Astrocyte (in vitro differentiated cells and primary cell): ENCODE data around the gene ELFN2. TPM values are rescaled to one million over a fixed set of nuclear protein-coding genes. Genes with fewer than 3 reads are reported as not detected.

Experiments
- DNase-seq: peaks from one replicate; pipeline ENCODE4 v3.0.0-alpha.2; 2010; ENCODE audit warnings: low read depth
- FAIRE-seq: peaks from 2 replicates; lab custom pipeline; 2011; peaks lifted over from hg19 to GRCh38; lab: Jason Lieb, UNC
- H2AFZ ChIP-seq: 2 replicates; pipeline ENCODE4 v1.6.0; 2012; ENCODE audit warnings: low read depth, low read length, inconsistent platforms
- H3K27ac ChIP-seq: 2 replicates; pipeline ENCODE4 v1.5.1; 2011; ENCODE audit warnings: low read depth, low read length, inconsistent platforms
- H3K27me3 ChIP-seq: 2 replicates; pipeline ENCODE4 v1.6.0; 2011; ENCODE audit warnings: low read length, inconsistent platforms; ENCODE audit not compliant: insufficient read depth
- H3K36me3 ChIP-seq: 2 replicates; pipeline ENCODE4 v1.5.1; 2011; ENCODE audit warnings: low read length, inconsistent platforms; ENCODE audit not compliant: insufficient read depth
- H3K4me1 ChIP-seq: 2 replicates; pipeline ENCODE4 v1.5.1; 2011; ENCODE audit warnings: low read length, inconsistent platforms; ENCODE audit not compliant: insufficient read depth
- H3K4me2 ChIP-seq: 2 replicates; pipeline ENCODE4 v1.6.0; 2012; ENCODE audit warnings: low read length, inconsistent platforms
- H3K4me3 ChIP-seq: 2 replicates; pipeline ENCODE4 v1.5.1; 2011; ENCODE audit warnings: low read depth, mild to moderate bottlenecking, low read length, inconsistent platforms; ENCODE audit not compliant: insufficient read depth
- H3K79me2 ChIP-seq: 2 replicates; pipeline ENCODE4 v1.6.0; 2012; ENCODE audit warnings: mild to moderate bottlenecking, low read length, inconsistent platforms; ENCODE audit not compliant: insufficient read depth
- H3K9ac ChIP-seq: 2 replicates; pipeline ENCODE4 v1.6.0; 2012; ENCODE audit warnings: mild to moderate bottlenecking, low read length, inconsistent platforms
- H3K9me3 ChIP-seq: 2 replicates; pipeline ENCODE4 v1.5.1; 2012; ENCODE audit warnings: low read depth, mild to moderate bottlenecking, low read length, inconsistent platforms; ENCODE audit not compliant: insufficient read depth
- H4K20me1 ChIP-seq: 2 replicates; pipeline ENCODE4 v1.6.0; 2012; ENCODE audit warnings: low read length, inconsistent platforms; ENCODE audit not compliant: insufficient read depth
- H3K27ac Mint-ChIP-seq: one replicate; pipeline ENCODE4 v1.8.0; 2021; ENCODE audit warnings: mild to moderate bottlenecking, mixed read lengths; ENCODE audit not compliant: unreplicated experiment
- H3K27me3 Mint-ChIP-seq: one replicate; pipeline ENCODE4 v1.8.0; 2021; ENCODE audit warnings: low read depth, mixed read lengths; ENCODE audit not compliant: unreplicated experiment
- H3K36me3 Mint-ChIP-seq: one replicate; pipeline ENCODE4 v1.8.0; 2021; ENCODE audit warnings: low read depth, mixed read lengths; ENCODE audit not compliant: unreplicated experiment
- H3K4me1 Mint-ChIP-seq: one replicate; pipeline ENCODE4 v1.8.0; 2021; ENCODE audit warnings: low read depth, mixed read lengths; ENCODE audit not compliant: unreplicated experiment
- H3K4me3 Mint-ChIP-seq: one replicate; pipeline ENCODE4 v1.8.0; 2021; ENCODE audit warnings: mild to moderate bottlenecking, moderate library complexity, mixed read lengths; ENCODE audit not compliant: unreplicated experiment
- H3K9me3 Mint-ChIP-seq: one replicate; pipeline ENCODE4 v1.8.0; 2021; ENCODE audit warnings: mild to moderate bottlenecking, mixed read lengths; ENCODE audit not compliant: unreplicated experiment
- EZH2 ChIP-seq: IDR thresholded peaks from 2 replicates; pipeline ENCODE4 v1.6.1; 2012; ENCODE audit warnings: mild to moderate bottlenecking, low read length, inconsistent platforms; ENCODE audit not compliant: insufficient read depth
- total RNA-seq: library from RNA; stranded (reverse); gene quantifications from 2 replicates; pipeline ENCODE4 v1.2.1, GENCODE V29; 2021
- TF ChIP-seq, protein P1 (sequence below): IDR thresholded peaks from 2 replicates; pipeline ENCODE4 v1.5.1; 2011; ENCODE audit warnings: low read depth, mild to moderate bottlenecking, inconsistent platforms, low read length, moderate library complexity; ENCODE audit not compliant: insufficient read depth

The ELFN2 gene
- total RNA-seq, 1 donor from 2014 or later: 2.8 TPM

DNA sequence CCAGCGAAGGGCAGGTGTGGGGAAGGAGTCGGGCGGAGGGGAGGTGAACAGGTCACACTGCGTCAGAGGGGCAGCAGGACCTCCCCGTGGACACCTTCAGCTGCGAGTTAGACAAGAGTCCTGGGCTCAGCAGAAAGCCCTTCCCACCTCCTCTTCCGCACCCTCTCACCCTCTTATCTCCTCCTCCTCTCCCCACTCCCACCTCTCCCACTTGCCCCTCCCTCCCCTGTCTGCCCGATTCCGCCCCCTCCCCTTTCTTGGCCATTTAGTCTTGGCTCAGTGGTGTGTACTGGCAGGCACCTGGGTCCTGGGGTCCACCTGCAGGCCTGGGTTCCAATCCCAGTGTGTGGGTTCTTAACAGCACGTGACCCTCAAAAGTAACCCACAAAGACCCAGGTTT, 107.8 kb downstream of the ELFN2 start:
- H3K36me3 Mint-ChIP-seq: no peaks in the 10 kb centered on the region
- H3K4me1 Mint-ChIP-seq: peaks cover 9% of the 10 kb centered on the region
- no peaks in the 10 kb centered on the region for H3K36me3 ChIP-seq
- H3K9me3 Mint-ChIP-seq: no peaks in the 10 kb centered on the region
- H3K4me3 Mint-ChIP-seq: no peak overlapping the region
- no peak overlapping the region for H3K27ac ChIP-seq
- H3K9me3 ChIP-seq: no peaks in the 10 kb centered on the region
- FAIRE-seq: no peak
- H3K9ac ChIP-seq: no peak overlapping the region
- H3K27me3 ChIP-seq: peaks cover 6% of the 10 kb centered on the region
- H3K27ac Mint-ChIP-seq: no peak overlapping the region
- peaks cover 11% of the 10 kb centered on the region for H3K4me1 ChIP-seq
- peaks cover 61% of the 10 kb centered on the region for H3K27me3 Mint-ChIP-seq
- H3K4me2 ChIP-seq: no peak overlapping the region
- DNase-seq: no peak
- no peak for TF ChIP-seq EZH2
- TF ChIP-seq, protein P1, sequence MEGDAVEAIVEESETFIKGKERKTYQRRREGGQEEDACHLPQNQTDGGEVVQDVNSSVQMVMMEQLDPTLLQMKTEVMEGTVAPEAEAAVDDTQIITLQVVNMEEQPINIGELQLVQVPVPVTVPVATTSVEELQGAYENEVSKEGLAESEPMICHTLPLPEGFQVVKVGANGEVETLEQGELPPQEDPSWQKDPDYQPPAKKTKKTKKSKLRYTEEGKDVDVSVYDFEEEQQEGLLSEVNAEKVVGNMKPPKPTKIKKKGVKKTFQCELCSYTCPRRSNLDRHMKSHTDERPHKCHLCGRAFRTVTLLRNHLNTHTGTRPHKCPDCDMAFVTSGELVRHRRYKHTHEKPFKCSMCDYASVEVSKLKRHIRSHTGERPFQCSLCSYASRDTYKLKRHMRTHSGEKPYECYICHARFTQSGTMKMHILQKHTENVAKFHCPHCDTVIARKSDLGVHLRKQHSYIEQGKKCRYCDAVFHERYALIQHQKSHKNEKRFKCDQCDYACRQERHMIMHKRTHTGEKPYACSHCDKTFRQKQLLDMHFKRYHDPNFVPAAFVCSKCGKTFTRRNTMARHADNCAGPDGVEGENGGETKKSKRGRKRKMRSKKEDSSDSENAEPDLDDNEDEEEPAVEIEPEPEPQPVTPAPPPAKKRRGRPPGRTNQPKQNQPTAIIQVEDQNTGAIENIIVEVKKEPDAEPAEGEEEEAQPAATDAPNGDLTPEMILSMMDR: no peak
- H2AFZ ChIP-seq: no peak overlapping the region
- no peak overlapping the region for H3K4me3 ChIP-seq
- H4K20me1 ChIP-seq: no peaks in the 10 kb centered on the region
- H3K79me2 ChIP-seq: no peaks in the 10 kb centered on the region

DNA sequence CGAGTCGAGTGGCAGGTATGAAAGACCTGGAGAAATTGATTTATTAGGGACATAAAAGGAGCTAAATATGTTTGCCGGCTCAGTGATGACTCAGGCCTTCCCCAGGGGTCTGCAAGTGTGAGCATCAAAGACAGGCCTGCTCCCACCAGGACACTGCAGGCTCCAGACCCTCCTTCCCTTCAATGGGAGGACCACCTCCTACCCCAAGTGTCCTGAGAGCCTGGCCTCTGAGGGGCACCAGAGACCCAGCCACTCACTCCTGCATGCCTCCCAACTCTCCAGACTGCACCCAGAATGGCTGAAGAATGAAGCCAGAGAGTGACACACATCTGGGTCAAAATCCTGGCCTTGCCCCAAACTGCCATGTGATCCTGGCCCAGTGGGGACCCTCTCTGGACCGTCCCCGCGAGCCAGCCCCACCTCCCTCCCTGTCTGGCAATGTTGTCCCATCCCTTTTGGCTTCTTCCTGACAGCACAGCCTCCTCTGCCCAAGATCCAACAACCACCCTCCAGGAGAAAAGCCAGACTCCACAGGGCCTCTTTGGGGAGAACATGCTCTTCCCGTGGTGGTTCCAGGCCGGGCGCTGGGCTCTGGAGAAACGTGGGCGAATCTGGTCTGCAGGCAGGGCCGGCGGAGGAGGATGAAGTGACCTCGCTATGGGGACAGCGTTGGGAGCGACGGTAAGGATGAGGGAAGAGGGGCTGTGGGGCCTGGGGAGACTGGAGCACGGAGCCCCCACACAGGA, 108.7 kb downstream of the ELFN2 start:
- peaks cover 9% of the 10 kb centered on the region for H3K4me1 Mint-ChIP-seq
- no peak overlapping the region for H3K27ac ChIP-seq
- H3K27me3 Mint-ChIP-seq: peaks cover 60% of the 10 kb centered on the region
- DNase-seq: no peak
- no peaks in the 10 kb centered on the region for H3K9me3 ChIP-seq
- no peaks in the 10 kb centered on the region for H3K36me3 ChIP-seq
- H2AFZ ChIP-seq: no peak overlapping the region
- no peak overlapping the region for H3K4me2 ChIP-seq
- no peak overlapping the region for H3K27ac Mint-ChIP-seq
- no peak overlapping the region for H3K9ac ChIP-seq
- no peaks in the 10 kb centered on the region for H4K20me1 ChIP-seq
- FAIRE-seq: no peak
- no peaks in the 10 kb centered on the region for H3K27me3 ChIP-seq
- TF ChIP-seq EZH2: no peak
- TF ChIP-seq, protein P1: no peak
- H3K4me3 Mint-ChIP-seq: no peak overlapping the region
- peaks cover 16% of the 10 kb centered on the region for H3K4me1 ChIP-seq
- no peaks in the 10 kb centered on the region for H3K36me3 Mint-ChIP-seq
- no peak overlapping the region for H3K4me3 ChIP-seq
- H3K79me2 ChIP-seq: no peaks in the 10 kb centered on the region
- H3K9me3 Mint-ChIP-seq: peaks cover 1% of the 10 kb centered on the region

Other genes starting within 250 kb of the ELFN2 start
- 6.0 and 8.4 TPM in 2 replicates for gene C1QTNF6, start 239.2 kb downstream of the ELFN2 start, total RNA-seq
- 0.07 TPM in 1 of 2 replicates, not detected in the other for gene SSTR3, start 215.0 kb downstream of the ELFN2 start, total RNA-seq
- 0.61 and 0.65 TPM in 2 replicates for gene RAC2, start 183.2 kb downstream of the ELFN2 start, total RNA-seq
- gene CYTH4, start 145.0 kb downstream of the ELFN2 start, total RNA-seq: not detected in 2 replicates
- gene MFNG, start 58.9 kb upstream of the ELFN2 start, total RNA-seq: 0.87 and 1.4 TPM in 2 replicates
- gene CARD10, start 91.9 kb upstream of the ELFN2 start, total RNA-seq: 19.7 and 22.6 TPM in 2 replicates
- 106 and 109 TPM in 2 replicates for gene CDC42EP1, start 133.0 kb upstream of the ELFN2 start, total RNA-seq
- gene LGALS2, start 152.6 kb upstream of the ELFN2 start, total RNA-seq: not detected in 2 replicates
- 39.9 and 43.1 TPM in 2 replicates for gene GGA1, start 181.4 kb upstream of the ELFN2 start, total RNA-seq
- gene SH3BP1, start 212.2 kb upstream of the ELFN2 start, total RNA-seq: 26.5 and 31.6 TPM in 2 replicates
- 18.9 and 22.4 TPM in 2 replicates for gene PDXP, start 231.2 kb upstream of the ELFN2 start, total RNA-seq
- 240 and 260 TPM in 2 replicates for gene LGALS1, start 248.2 kb upstream of the ELFN2 start, total RNA-seq